Fibroblast of pulmonary artery (primary cell): ENCODE measurements around the gene TNFSF8.
A peak's percentile ranks its signal among the peaks of the same experiment; 100 is the strongest.

Experiments
- DNase-seq: peaks from one replicate; pipeline ENCODE4 v3.0.0-alpha.2; 2010; ENCODE audit warnings: low read depth
- H3K4me3 ChIP-seq: replicated peaks from 2 replicates; pipeline ENCODE4 v1.5.1; 2011; ENCODE audit warnings: low read depth, mild to moderate bottlenecking, control low read depth, low read length, moderate library complexity
- CTCF ChIP-seq: IDR thresholded peaks from 2 replicates; pipeline ENCODE4 v1.5.1; 2011; ENCODE audit warnings: mild to moderate bottlenecking, control low read depth, low read length, inconsistent platforms; ENCODE audit errors: missing control alignments

TNFSF8 gene

GRCh38 chr9:114919611-114920010 is 10.8 kb downstream of the TNFSF8 start:
- TF ChIP-seq CTCF = no peak
- DNase-seq = no peak
- no peak overlapping the region for H3K4me3 ChIP-seq

GRCh38 chr9:114916481-114916880 is 13.9 kb downstream of the TNFSF8 start:
- no peak for TF ChIP-seq CTCF
- H3K4me3 ChIP-seq = no peak overlapping the region
- DNase-seq = no peak

- TF ChIP-seq CTCF = peak; percentile 47
- DNase-seq = no peak
- no peak overlapping the region for H3K4me3 ChIP-seq
Observed at GRCh38 chr9:114914139-114914538, 16.3 kb downstream of the TNFSF8 start.

GRCh38 chr9:114913656-114914055 is 16.7 kb downstream of the TNFSF8 start:
- H3K4me3 ChIP-seq = no peak overlapping the region
- no peak for DNase-seq
- TF ChIP-seq CTCF = no peak

- no peak for TF ChIP-seq CTCF
- no peak for DNase-seq
- no peak overlapping the region for H3K4me3 ChIP-seq
Observed at GRCh38 chr9:114913217-114913616, 17.2 kb downstream of the TNFSF8 start.

GRCh38 chr9:114911167-114911821 is 19.1 kb downstream of the TNFSF8 start:
- peak; percentile 67 for DNase-seq
- no peak overlapping the region for H3K4me3 ChIP-seq
- TF ChIP-seq CTCF = peak; percentile 87

- no peak for DNase-seq
- H3K4me3 ChIP-seq = no peak overlapping the region
- TF ChIP-seq CTCF = no peak
Observed at GRCh38 chr9:114910541-114910940, 19.9 kb downstream of the TNFSF8 start.
